ENCODE results near the gene TOX3. TPM values are rescaled to one million over a fixed set of nuclear protein-coding genes. Genes with fewer than 3 reads are reported as not detected.

The TOX3 gene
- total RNA-seq, 3 donors from 2014 or later (not counting 1 experiment from before 2014, with no cell fraction given) = not detected

DNA sequence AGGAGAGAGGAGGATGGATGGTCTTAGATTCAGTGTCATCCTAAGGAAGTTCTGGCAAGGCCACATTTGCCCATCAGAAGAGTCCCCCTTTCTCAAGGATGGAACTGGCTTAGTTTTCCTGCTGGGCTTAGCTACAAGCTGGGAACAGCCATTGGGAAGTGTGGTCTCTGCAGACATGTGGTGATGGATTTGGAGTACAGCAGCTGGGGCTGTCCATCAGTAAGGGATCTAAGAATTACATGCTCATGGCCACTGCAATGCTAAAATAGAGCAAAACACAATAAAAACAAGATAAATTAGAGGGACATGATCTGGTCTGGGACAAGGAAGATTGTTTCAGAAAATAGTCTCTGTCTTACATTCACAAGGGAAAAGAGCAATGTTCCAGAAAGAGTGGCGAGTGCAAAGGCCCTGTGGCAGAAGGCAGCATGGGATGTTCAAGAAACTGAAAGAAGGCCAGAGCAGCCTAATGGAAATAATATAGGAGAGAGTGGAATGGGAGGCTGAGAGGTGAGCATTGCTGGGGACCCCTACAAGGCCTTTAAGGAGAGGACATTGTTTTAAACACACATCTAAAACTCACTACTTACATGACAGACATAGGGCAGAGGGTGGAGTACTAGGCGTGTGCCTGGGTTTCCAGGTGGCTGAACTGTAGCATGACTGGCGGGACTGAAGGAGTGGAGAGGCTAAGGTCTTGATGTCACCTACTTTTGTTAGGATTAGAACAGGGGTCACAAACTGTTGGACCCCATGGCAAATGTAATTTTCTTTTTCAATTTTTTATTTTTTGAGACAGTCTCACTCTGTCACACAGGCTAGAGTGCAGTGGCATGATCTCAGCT, 17.0 kb upstream of the TOX3 start:
- no peak overlapping the region for H3K27ac Mint-ChIP-seq
- H3K4me3 Mint-ChIP-seq = no peak overlapping the region
- Histone ChIP-seq H3K27ac (ENCODE audit: low read length) (no peak overlapping the region), H3K4me1 (ENCODE audit: control insufficient read depth, insufficient read depth, low read length) (no peaks in the 10 kb centered on the region), H3K9me3 (ENCODE audit: control insufficient read depth, insufficient read depth, low read length) (no peaks in the 10 kb centered on the region), H3K36me3 (ENCODE audit: control insufficient read depth, insufficient read depth, low read length) (no peaks in the 10 kb centered on the region), H3K27me3 (ENCODE audit: control insufficient read depth, insufficient read depth, low read length) (no peaks in the 10 kb centered on the region), H3K4me3 (ENCODE audit: low read length) (no peak overlapping the region)
- TF ChIP-seq, protein P1, sequence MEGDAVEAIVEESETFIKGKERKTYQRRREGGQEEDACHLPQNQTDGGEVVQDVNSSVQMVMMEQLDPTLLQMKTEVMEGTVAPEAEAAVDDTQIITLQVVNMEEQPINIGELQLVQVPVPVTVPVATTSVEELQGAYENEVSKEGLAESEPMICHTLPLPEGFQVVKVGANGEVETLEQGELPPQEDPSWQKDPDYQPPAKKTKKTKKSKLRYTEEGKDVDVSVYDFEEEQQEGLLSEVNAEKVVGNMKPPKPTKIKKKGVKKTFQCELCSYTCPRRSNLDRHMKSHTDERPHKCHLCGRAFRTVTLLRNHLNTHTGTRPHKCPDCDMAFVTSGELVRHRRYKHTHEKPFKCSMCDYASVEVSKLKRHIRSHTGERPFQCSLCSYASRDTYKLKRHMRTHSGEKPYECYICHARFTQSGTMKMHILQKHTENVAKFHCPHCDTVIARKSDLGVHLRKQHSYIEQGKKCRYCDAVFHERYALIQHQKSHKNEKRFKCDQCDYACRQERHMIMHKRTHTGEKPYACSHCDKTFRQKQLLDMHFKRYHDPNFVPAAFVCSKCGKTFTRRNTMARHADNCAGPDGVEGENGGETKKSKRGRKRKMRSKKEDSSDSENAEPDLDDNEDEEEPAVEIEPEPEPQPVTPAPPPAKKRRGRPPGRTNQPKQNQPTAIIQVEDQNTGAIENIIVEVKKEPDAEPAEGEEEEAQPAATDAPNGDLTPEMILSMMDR (IDR thresholded peaks at IDR 0.05) = no peak
- peaks cover 2 to 7% of the 10 kb centered on the region in 2 donors for H3K9me3 Mint-ChIP-seq
- no peaks in the 10 kb centered on the region for H3K36me3 Mint-ChIP-seq
- 96% methylated on average over 3 of the region's 3 CpGs for WGBS (ENCODE audit: insufficient coverage)
- DNase-seq (no peak), ATAC-seq (no peak)
- H3K4me1 Mint-ChIP-seq = no peaks in the 10 kb centered on the region
- intact Hi-C loops (cut with micrococcal nuclease) = no loop called here
- no peaks in the 10 kb centered on the region for H3K27me3 Mint-ChIP-seq (ENCODE audit: low read depth in 2 of 2)

- H3K4me1 ChIP-seq (ENCODE audit: control insufficient read depth, insufficient read depth, low read length) = no peaks in the 10 kb centered on the region
- no peak overlapping the region for H3K27ac ChIP-seq (ENCODE audit: low read length)
- Mint-ChIP-seq H3K4me1 (no peaks in the 10 kb centered on the region), H3K27me3 (ENCODE audit: low read depth in 2 of 2) (no peaks in the 10 kb centered on the region), H3K27ac (no peak overlapping the region), H3K36me3 (no peaks in the 10 kb centered on the region), H3K4me3 (no peak overlapping the region), H3K9me3 (peaks cover 2 to 7% of the 10 kb centered on the region in 2 donors)
- no peaks in the 10 kb centered on the region for H3K9me3 ChIP-seq (ENCODE audit: control insufficient read depth, insufficient read depth, low read length)
- intact Hi-C loops (cut with micrococcal nuclease) = no loop called here
- ATAC-seq (no peak), DNase-seq (no peak)
- no peaks in the 10 kb centered on the region for H3K36me3 ChIP-seq (ENCODE audit: control insufficient read depth, insufficient read depth, low read length)
- H3K27me3 ChIP-seq (ENCODE audit: control insufficient read depth, insufficient read depth, low read length) = no peaks in the 10 kb centered on the region
- no peak overlapping the region for H3K4me3 ChIP-seq (ENCODE audit: low read length)
- TF ChIP-seq, protein P1 (IDR thresholded peaks at IDR 0.05) = no peak
- WGBS (ENCODE audit: insufficient coverage) = 84% methylated on average over 3 of the region's 5 CpGs
These were observed 15.8 kb upstream of the TOX3 start for GRCh38 chr16:52562770-52563169.

- Mint-ChIP-seq H3K27me3 (ENCODE audit: low read depth in 2 of 2) (no peaks in the 10 kb centered on the region), H3K36me3 (no peaks in the 10 kb centered on the region), H3K4me1 (no peaks in the 10 kb centered on the region), H3K4me3 (no peak overlapping the region), H3K27ac (no peak overlapping the region), H3K9me3 (peaks cover 2 to 6% of the 10 kb centered on the region in 2 donors)
- intact Hi-C loops (cut with micrococcal nuclease) = no loop called here
- TF ChIP-seq, protein P1 (IDR thresholded peaks at IDR 0.05) = no peak
- 48% methylated on average over 5 of the region's 5 CpGs for WGBS (ENCODE audit: insufficient coverage)
- no peaks in the 10 kb centered on the region for H3K4me1 ChIP-seq (ENCODE audit: control insufficient read depth, insufficient read depth, low read length)
- no peak overlapping the region for H3K4me3 ChIP-seq (ENCODE audit: low read length)
- no peak overlapping the region for H3K27ac ChIP-seq (ENCODE audit: low read length)
- no peaks in the 10 kb centered on the region for H3K9me3 ChIP-seq (ENCODE audit: control insufficient read depth, insufficient read depth, low read length)
- ATAC-seq (no peak), DNase-seq (no peak)
- H3K36me3 ChIP-seq (ENCODE audit: control insufficient read depth, insufficient read depth, low read length) = no peaks in the 10 kb centered on the region
- H3K27me3 ChIP-seq (ENCODE audit: control insufficient read depth, insufficient read depth, low read length) = no peaks in the 10 kb centered on the region
These were observed 15.2 kb upstream of the TOX3 start for GRCh38 chr16:52561910-52562741.

Data from natural killer cell (primary cell).